Spleen (tissue), 11 donors: ENCODE data around the gene TEX28. TPM values are rescaled to one million over a fixed set of nuclear protein-coding genes. Genes with fewer than 3 reads are reported as not detected.
"Not testable (repeated sequence)": the region's sequence is repeated elsewhere in the genome, so short reads cannot be mapped to it uniquely, and the experiment has no call there.

Experiments used
- DNase-seq: peaks from one replicate; pipeline ENCODE4 v3.0.0-alpha.2; 2020
- H3K27ac ChIP-seq, 8 donors: fragments of 200-600 bp; sonication (generic) in 7 of 8; 1 replicate in 4 of 8; 2 replicates in 4 of 8; pipeline versions ENCODE4 v1.5.0 to v1.8.0; 2016 to 2021; ENCODE audit warnings: inconsistent platforms in 4 of 8, mild to moderate bottlenecking in 4 of 8, moderate library complexity in 1 of 8
- H3K27me3 ChIP-seq, 7 donors: fragments of 200-600 bp; sonication (generic) in 6 of 7; replicated peaks in 1 of 7; 1 replicate in 4 of 7; 2 replicates in 3 of 7; pipeline versions ENCODE4 v1.5.0 to v1.8.0; 2016 to 2021; ENCODE audit warnings: inconsistent platforms in 3 of 7, mild to moderate bottlenecking in 1 of 7
- H3K36me3 ChIP-seq, 6 donors: fragments of 200-600 bp; sonication (generic) in 5 of 6; 1 replicate in 4 of 6; 2 replicates in 2 of 6; pipeline versions ENCODE4 v1.5.0 to v1.8.0; 2016 to 2021; ENCODE audit warnings: inconsistent platforms in 2 of 6
- H3K4me1 ChIP-seq, 6 donors: fragments of 200-600 bp; sonication (generic) in 5 of 6; 1 replicate in 3 of 6; 2 replicates in 3 of 6; pipeline versions ENCODE4 v1.5.0 to v1.8.0; 2016 to 2021; ENCODE audit warnings: inconsistent platforms in 3 of 6
- H3K4me3 ChIP-seq, 8 donors: fragments of 200-600 bp; sonication (generic) in 7 of 8; 1 replicate in 4 of 8; 2 replicates in 4 of 8; pipeline versions ENCODE4 v1.5.0 to v1.8.0; 2016 to 2021; ENCODE audit warnings: inconsistent platforms in 4 of 8, mild to moderate bottlenecking in 4 of 8, moderate library complexity in 2 of 8
- H3K9me3 ChIP-seq, 8 donors: fragments of 200-600 bp; sonication (generic) in 7 of 8; 1 replicate in 4 of 8; 2 replicates in 4 of 8; pipeline versions ENCODE4 v1.5.0 to v1.8.0; 2016 to 2021; ENCODE audit warnings: inconsistent platforms in 4 of 8
- WGBS, 5 donors: extraction: QIAGEN DNeasy Blood & Tissue Kit in 3 of 5; methylation state at CpG; one replicate each; pipeline versions ENCODE4 v1.1.5 to v1.1.7; 2013 to 2018; 5-methylcytosine and 5-hydroxymethylcytosine counted together
- intact Hi-C: fragments of 100-400 bp; cut with DNase I; formaldehyde crosslinking; loops from one replicate; pipeline ENCODE4 v1.15.0; 2023; ENCODE audit warnings: low total_unique reads
- polyA plus RNA-seq, 3 donors: library from polyadenylated mRNA; stranded (reverse); fragments of 200-250 nt; gene quantifications; one replicate each; pipeline ENCODE4 v1.2.1, GENCODE V29; 2013
- total RNA-seq, 7 donors: library from RNA; depleted of rRNA in 3 of 7; stranded (reverse); fragments of >200 nt in 3 of 7; fragmentation: NEBNext Ultra II Directional in 4 of 7; extraction: Animal tissue kit (Norgen Biotek cat#: 25700) in 4 of 7; gene quantifications; one replicate each; pipeline versions ENCODE4 v1.1.0 to v1.2.1, GENCODE V29; 2016 to 2021
- donor health status: healthy with polysubstance abuse.
- donor health status: DM: no; HTN: no; CAD: no; lungs with moderate emphysema.
- donor health status: DM: no; HTN: no; CAD: no.
- donor health status: Bipolar disorder and iron deficiency.
- donor health status: healthy.
- donor health status: DM: no; HTN: no; CAD: no.
- donor health status: DM: yes; HTN: yes; CAD: no.

TEX28 gene
- total and polyA plus RNA-seq, 10 donors: not detected

- H3K36me3 ChIP-seq, H3K27ac ChIP-seq, intact Hi-C loops, DNase-seq, H3K27me3 ChIP-seq, H3K4me1 ChIP-seq, H3K9me3 ChIP-seq, H3K4me3 ChIP-seq: not testable (repeated sequence)
- no CpG with 5 or more reads among the region's 3 CpGs for WGBS, 5 donors
Measured at GRCh38 chrX:154269245-154269644, 25.7 kb downstream of the TEX28 start.

DNA sequence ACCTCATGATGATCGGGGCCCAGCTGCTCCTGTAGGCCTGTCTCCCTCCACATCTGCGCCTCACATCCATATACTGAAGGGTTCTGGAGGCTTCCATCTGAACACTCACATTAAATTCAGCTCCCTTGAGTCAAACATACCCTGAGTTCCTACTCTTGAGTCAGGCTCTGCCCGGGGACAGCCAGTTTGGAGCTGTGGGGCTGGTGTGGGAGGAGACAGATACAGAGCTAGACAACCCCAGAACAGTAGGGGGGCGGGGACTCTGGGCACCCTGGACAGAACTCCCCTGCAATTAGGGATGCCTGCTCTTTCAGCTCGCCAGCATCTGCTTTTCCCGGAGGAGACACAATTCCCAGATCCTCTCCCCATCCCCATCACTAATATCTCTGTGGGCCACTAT, 31.9 kb downstream of the TEX28 start:
- H3K36me3 ChIP-seq, H3K9me3 ChIP-seq, DNase-seq, H3K4me1 ChIP-seq, H3K27me3 ChIP-seq, H3K4me3 ChIP-seq, intact Hi-C loops, H3K27ac ChIP-seq: not testable (repeated sequence)
- no CpG with 5 or more reads among the region's 6 CpGs for WGBS, 5 donors

GRCh38 chrX:154258711-154259110, 36.2 kb downstream of the TEX28 start:
- no CpG with 5 or more reads among the region's 10 CpGs for WGBS, 5 donors
- DNase-seq, H3K36me3 ChIP-seq, H3K27me3 ChIP-seq, H3K9me3 ChIP-seq, H3K4me3 ChIP-seq, H3K4me1 ChIP-seq, intact Hi-C loops, H3K27ac ChIP-seq: not testable (repeated sequence)

DNA sequence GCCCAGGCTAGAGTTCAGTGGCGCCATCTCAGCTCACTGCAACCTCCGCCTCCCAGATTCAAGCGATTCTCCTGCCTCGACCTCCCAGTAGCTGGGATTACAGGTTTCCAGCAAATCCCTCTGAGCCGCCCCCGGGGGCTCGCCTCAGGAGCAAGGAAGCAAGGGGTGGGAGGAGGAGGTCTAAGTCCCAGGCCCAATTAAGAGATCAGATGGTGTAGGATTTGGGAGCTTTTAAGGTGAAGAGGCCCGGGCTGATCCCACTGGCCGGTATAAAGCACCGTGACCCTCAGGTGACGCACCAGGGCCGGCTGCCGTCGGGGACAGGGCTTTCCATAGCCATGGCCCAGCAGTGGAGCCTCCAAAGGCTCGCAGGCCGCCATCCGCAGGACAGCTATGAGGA, 37.6 kb downstream of the TEX28 start, which contains the start of gene OPN1MW3:
OPN1MW3 (plus strand) TSS at position 301 of the 400 bp plus-strand sequence; CDS start at position 339, 38 bp downstream.
- H3K9me3 ChIP-seq, H3K4me1 ChIP-seq, intact Hi-C loops, H3K36me3 ChIP-seq, H3K4me3 ChIP-seq, DNase-seq, H3K27ac ChIP-seq, H3K27me3 ChIP-seq: not testable (repeated sequence)
- no CpG with 5 or more reads among the region's 17 CpGs for WGBS, 5 donors

GRCh38 chrX:154248076-154248475, 46.8 kb downstream of the TEX28 start:
- H3K27me3 ChIP-seq, H3K4me3 ChIP-seq: not testable (repeated sequence)
- WGBS, 5 donors: no CpG with 5 or more reads among the region's 10 CpGs

GRCh38 chrX:154247377-154248045, 47.4 kb downstream of the TEX28 start:
- DNase-seq, H3K36me3 ChIP-seq, H3K27ac ChIP-seq, H3K4me3 ChIP-seq, H3K9me3 ChIP-seq, H3K4me1 ChIP-seq, H3K27me3 ChIP-seq, intact Hi-C loops: not testable (repeated sequence)
- WGBS, 5 donors: 67% methylated on average over 5 of the region's 17 CpGs; no CpG with 5 or more reads in 4 of the 5 donors

More at GRCh38 chrX:154248076-154248475, 46.8 kb downstream of the TEX28 start:
- intact Hi-C loops, H3K27ac ChIP-seq, H3K9me3 ChIP-seq, DNase-seq, H3K4me1 ChIP-seq, H3K36me3 ChIP-seq: not testable (repeated sequence)

- 82 to 95% (median 86%) methylated on average over 6 to 8 of the region's 8 CpGs; no CpG with 5 or more reads in 1 of the 5 donors for WGBS, 5 donors
- intact Hi-C loops, H3K27me3 ChIP-seq, H3K4me3 ChIP-seq, H3K36me3 ChIP-seq, H3K27ac ChIP-seq, DNase-seq, H3K9me3 ChIP-seq, H3K4me1 ChIP-seq: not testable (repeated sequence)
Measured at GRCh38 chrX:154239982-154240503, 54.9 kb downstream of the TEX28 start.

DNA sequence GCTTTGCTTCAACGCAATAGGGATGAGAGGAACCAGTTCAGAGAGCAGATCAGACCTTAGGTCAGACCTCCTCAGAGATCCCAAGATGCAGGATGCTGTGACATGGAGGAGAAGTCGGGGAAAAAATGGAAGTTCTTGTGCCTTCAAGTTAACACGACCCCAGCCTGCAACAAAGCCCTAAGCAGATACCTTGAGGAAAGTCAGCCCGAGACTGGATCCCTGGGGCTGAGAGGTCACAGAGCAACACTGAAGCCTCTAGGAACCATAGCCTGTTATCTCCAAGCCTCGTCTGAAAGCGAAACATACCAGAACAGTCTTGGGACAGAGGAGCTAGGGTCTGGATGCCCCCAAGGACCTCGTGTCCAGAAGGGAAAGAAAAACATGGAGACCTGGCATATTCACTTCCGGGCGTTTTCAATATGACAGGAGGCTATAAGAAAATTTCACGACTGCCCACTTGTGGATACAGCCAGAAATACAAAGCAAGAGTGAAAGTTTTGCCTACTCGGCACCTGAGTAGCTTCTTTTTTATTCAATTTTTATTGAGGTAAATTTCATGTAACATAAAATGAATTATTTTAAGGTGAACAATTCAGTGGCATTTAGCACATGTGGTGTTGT, 55.9 kb downstream of the TEX28 start:
- H3K27ac ChIP-seq, intact Hi-C loops, H3K9me3 ChIP-seq, H3K4me1 ChIP-seq, H3K36me3 ChIP-seq, H3K27me3 ChIP-seq, H3K4me3 ChIP-seq, DNase-seq: not testable (repeated sequence)
- WGBS, 5 donors: 80 to 88% (median 85%) methylated on average over 1 to 9 of the region's 11 CpGs; no CpG with 5 or more reads in 1 of the 5 donors

DNA sequence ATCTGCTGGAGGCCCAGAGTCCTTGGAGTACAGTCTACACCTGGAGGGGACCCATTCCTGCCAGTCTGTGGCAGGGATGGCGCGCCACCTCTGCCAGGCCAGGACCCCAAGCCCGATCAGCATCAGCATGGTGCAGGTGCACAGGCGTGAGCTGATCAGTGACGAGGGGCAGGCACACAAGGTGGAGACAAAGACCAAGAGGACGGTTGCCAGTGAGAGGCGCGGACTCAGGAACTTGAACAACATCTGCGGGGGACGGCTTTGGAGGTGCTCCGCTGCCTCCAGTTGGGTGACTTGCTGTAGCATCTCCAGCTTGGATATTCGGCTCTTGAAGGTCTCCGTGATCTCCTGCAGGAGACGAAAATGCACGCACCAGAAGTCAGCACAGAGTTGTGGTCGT, 61.3 kb downstream of the TEX28 start:
- H3K4me1 ChIP-seq, intact Hi-C loops, H3K27me3 ChIP-seq, H3K36me3 ChIP-seq, H3K4me3 ChIP-seq, DNase-seq, H3K9me3 ChIP-seq, H3K27ac ChIP-seq: not testable (repeated sequence)
- no CpG with 5 or more reads among the region's 16 CpGs for WGBS, 5 donors

GRCh38 chrX:154231443-154231842, 63.5 kb downstream of the TEX28 start:
- H3K9me3 ChIP-seq, H3K4me1 ChIP-seq, H3K27me3 ChIP-seq, DNase-seq, H3K27ac ChIP-seq, intact Hi-C loops, H3K36me3 ChIP-seq, H3K4me3 ChIP-seq: not testable (repeated sequence)
- no CpG with 5 or more reads among the region's 3 CpGs for WGBS, 5 donors

- no CpG with 5 or more reads among the region's 9 CpGs for whole genome bisulfite sequencing, 5 donors
- DNase-seq, H3K27ac ChIP-seq, H3K9me3 ChIP-seq, H3K27me3 ChIP-seq, H3K4me3 ChIP-seq, H3K4me1 ChIP-seq, intact Hi-C loops, H3K36me3 ChIP-seq: not testable (repeated sequence)
Measured at GRCh38 chrX:154226706-154227105, 68.2 kb downstream of the TEX28 start.
